ENCODE data around the gene SMAD3. TPM values are rescaled to one million over a fixed set of nuclear protein-coding genes. Genes with fewer than 3 reads are reported as not detected.
A peak's percentile ranks its signal among the peaks of the same experiment; 100 is the strongest.

The SMAD3 gene
- polyA plus RNA-seq, 1 donor from 2014 or later = 1.0 TPM

DNA sequence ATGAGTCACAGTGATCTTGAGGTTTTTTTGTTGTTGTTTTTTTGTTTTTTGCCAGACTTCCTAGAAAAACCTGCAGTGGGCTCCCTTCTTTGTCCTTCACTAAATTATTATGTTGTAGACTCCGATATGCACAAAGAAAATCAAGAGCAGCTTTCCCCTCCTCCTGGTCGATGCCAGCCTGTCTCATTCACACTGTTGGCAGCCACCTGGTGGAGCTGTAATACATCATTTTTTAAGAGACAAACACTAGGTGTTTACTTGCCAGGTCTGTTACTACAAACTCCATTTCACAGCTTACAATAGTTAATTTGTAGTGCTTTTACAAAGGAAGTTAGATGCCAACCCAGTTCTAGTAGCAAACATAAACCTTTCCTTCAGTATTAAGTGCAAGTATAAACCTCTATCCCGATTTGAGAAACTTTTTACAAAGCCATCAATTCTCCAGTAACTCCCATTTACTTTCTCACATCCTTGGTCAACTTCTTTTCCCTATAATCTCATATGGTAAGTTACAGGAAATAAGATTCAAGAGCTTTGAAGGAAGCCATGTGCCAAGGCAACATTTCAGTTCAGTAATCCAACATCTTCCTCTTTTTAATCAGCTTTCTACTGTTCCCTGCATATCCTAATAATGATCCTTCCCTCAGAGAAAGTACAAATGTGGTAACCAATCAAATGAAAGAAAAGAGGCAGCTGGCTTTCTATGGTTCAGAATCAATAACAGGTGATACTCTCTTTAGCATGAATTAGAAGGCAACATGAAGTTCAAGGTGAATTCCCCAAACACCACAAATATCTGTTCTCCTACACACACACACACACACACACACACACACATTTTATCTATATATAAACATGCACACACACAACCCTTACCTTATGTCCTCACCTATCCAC lies 175.1 kb downstream of the SMAD3 start:
- H4K20me1 ChIP-seq (ENCODE audit: insufficient read depth) = no peaks in the 10 kb centered on the region
- H3K79me2 ChIP-seq (replicated peaks; ENCODE audit: insufficient read depth, low read length) = peaks cover 22% of the 10 kb centered on the region

DNA sequence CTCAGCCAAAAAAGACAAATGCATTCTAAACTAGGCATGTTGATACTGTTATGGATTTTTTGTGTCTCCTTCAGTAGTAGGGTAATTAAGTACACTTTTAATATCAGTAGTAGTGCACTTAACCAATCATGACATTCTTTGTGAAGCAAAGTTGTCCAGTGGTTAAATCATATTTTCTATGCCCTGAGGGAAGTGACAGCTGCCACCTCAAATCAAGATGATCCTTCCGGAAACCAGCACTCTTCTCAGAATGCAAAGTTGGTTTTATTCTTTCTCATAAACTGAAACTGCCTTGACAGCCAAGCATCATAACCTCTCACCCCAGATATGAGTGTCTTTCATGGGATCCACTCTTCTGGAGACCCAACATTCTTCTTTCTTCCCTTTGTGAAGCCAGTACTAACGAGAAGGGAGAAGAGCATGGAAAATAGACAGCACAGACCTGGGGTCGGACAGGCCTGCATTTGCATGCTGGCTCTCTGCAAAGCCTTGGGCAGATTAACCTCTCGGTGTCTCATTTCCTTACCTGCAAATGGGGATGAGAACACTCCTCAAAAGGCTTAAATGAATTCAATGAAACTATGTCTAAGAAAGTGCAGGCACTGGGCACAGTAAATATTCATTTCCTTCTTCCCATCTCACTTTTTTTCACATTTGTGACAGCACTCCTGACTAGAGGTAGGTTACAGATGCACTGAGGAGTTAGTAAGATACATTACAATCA lies 175.9 kb downstream of the SMAD3 start:
- no peak overlapping the region for H3K27ac ChIP-seq (ENCODE audit: low read length)
- H3K4me3 ChIP-seq (ENCODE audit: low read length) = no peak overlapping the region
- H2AFZ ChIP-seq (ENCODE audit: low read depth, low read length) = no peak overlapping the region
- TF ChIP-seq POLR2AphosphoS5 (IDR thresholded peaks at IDR 0.05) (no peak), TAF1 (IDR thresholded peaks at IDR 0.05; ENCODE audit: low read depth) (no peak), RAD21 (conservative IDR thresholded peaks at IDR 0.05) (no peak), EZH2 (IDR thresholded peaks at IDR 0.05; ENCODE audit: borderline replicate concordance, insufficient read depth, low read length, poor library complexity, severe bottlenecking) (no peak), EP300 (conservative IDR thresholded peaks at IDR 0.05; ENCODE audit: poor library complexity, severe bottlenecking) (no peak), MXI1 (conservative IDR thresholded peaks at IDR 0.05; ENCODE audit: poor library complexity, severe bottlenecking) (no peak), SMC3 (conservative IDR thresholded peaks at IDR 0.05; ENCODE audit: poor library complexity) (no peak)
- TF ChIP-seq, protein P1, sequence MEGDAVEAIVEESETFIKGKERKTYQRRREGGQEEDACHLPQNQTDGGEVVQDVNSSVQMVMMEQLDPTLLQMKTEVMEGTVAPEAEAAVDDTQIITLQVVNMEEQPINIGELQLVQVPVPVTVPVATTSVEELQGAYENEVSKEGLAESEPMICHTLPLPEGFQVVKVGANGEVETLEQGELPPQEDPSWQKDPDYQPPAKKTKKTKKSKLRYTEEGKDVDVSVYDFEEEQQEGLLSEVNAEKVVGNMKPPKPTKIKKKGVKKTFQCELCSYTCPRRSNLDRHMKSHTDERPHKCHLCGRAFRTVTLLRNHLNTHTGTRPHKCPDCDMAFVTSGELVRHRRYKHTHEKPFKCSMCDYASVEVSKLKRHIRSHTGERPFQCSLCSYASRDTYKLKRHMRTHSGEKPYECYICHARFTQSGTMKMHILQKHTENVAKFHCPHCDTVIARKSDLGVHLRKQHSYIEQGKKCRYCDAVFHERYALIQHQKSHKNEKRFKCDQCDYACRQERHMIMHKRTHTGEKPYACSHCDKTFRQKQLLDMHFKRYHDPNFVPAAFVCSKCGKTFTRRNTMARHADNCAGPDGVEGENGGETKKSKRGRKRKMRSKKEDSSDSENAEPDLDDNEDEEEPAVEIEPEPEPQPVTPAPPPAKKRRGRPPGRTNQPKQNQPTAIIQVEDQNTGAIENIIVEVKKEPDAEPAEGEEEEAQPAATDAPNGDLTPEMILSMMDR (IDR thresholded peaks at IDR 0.05; ENCODE audit: poor library complexity, severe bottlenecking) = no peak
- TF ChIP-seq, protein P2, sequence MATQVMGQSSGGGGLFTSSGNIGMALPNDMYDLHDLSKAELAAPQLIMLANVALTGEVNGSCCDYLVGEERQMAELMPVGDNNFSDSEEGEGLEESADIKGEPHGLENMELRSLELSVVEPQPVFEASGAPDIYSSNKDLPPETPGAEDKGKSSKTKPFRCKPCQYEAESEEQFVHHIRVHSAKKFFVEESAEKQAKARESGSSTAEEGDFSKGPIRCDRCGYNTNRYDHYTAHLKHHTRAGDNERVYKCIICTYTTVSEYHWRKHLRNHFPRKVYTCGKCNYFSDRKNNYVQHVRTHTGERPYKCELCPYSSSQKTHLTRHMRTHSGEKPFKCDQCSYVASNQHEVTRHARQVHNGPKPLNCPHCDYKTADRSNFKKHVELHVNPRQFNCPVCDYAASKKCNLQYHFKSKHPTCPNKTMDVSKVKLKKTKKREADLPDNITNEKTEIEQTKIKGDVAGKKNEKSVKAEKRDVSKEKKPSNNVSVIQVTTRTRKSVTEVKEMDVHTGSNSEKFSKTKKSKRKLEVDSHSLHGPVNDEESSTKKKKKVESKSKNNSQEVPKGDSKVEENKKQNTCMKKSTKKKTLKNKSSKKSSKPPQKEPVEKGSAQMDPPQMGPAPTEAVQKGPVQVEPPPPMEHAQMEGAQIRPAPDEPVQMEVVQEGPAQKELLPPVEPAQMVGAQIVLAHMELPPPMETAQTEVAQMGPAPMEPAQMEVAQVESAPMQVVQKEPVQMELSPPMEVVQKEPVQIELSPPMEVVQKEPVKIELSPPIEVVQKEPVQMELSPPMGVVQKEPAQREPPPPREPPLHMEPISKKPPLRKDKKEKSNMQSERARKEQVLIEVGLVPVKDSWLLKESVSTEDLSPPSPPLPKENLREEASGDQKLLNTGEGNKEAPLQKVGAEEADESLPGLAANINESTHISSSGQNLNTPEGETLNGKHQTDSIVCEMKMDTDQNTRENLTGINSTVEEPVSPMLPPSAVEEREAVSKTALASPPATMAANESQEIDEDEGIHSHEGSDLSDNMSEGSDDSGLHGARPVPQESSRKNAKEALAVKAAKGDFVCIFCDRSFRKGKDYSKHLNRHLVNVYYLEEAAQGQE (IDR thresholded peaks at IDR 0.05; ENCODE audit: borderline replicate concordance) = no peak
- no peaks in the 10 kb centered on the region for H3F3A ChIP-seq (ENCODE audit: insufficient read depth, low read length, poor library complexity, severe bottlenecking)
- no peaks in the 10 kb centered on the region for H3K36me3 ChIP-seq (ENCODE audit: insufficient read depth, low read length)
- H4K20me1 ChIP-seq (ENCODE audit: insufficient read depth) = no peaks in the 10 kb centered on the region
- H3K79me2 ChIP-seq (replicated peaks; ENCODE audit: insufficient read depth, low read length) = peaks cover 24% of the 10 kb centered on the region
- no peak overlapping the region for H3K9ac ChIP-seq (ENCODE audit: low read length)
- H3K4me2 ChIP-seq (ENCODE audit: low read length) = no peak overlapping the region
- H3K9me3 ChIP-seq (ENCODE audit: low read length) = no peaks in the 10 kb centered on the region
- H3K9me2 ChIP-seq (ENCODE audit: insufficient read depth, low read length) = no peaks in the 10 kb centered on the region
- H3K27me3 ChIP-seq (ENCODE audit: insufficient read depth, low read depth, low read length) = no peaks in the 10 kb centered on the region

More for the DNA sequence above, 175.1 kb downstream of the SMAD3 start:
- Histone ChIP-seq H2AFZ (ENCODE audit: low read depth, low read length) (no peak overlapping the region), H3K9me2 (ENCODE audit: insufficient read depth, low read length) (no peaks in the 10 kb centered on the region), H3K36me3 (ENCODE audit: insufficient read depth, low read length) (no peaks in the 10 kb centered on the region), H3K27me3 (ENCODE audit: insufficient read depth, low read depth, low read length) (no peaks in the 10 kb centered on the region), H3F3A (ENCODE audit: insufficient read depth, low read length, poor library complexity, severe bottlenecking) (no peaks in the 10 kb centered on the region), H3K4me3 (ENCODE audit: low read length) (no peak overlapping the region), H3K9me3 (ENCODE audit: low read length) (no peaks in the 10 kb centered on the region), H3K4me2 (ENCODE audit: low read length) (no peak overlapping the region), H3K27ac (ENCODE audit: low read length) (no peak overlapping the region), H3K9ac (ENCODE audit: low read length) (no peak overlapping the region)
- peak; percentile 74 for TF ChIP-seq RAD21 (conservative IDR thresholded peaks at IDR 0.05)
- TF ChIP-seq, protein P1 (IDR thresholded peaks at IDR 0.05; ENCODE audit: poor library complexity, severe bottlenecking) = peak; percentile 68
- TF ChIP-seq SMC3 (conservative IDR thresholded peaks at IDR 0.05; ENCODE audit: poor library complexity) = peak; percentile 73
- TF ChIP-seq, protein P2 (IDR thresholded peaks at IDR 0.05; ENCODE audit: borderline replicate concordance) = no peak
- no peak for TF ChIP-seq TAF1 (IDR thresholded peaks at IDR 0.05; ENCODE audit: low read depth)

All from neural cell (in vitro differentiated cells).